Loucy (cell line): ENCODE measurements around the gene MACROD2.

ENCODE experiments used
- EZH2phosphoT487 ChIP-seq: fragments of 200-600 bp; IDR thresholded peaks from 2 replicates; pipeline ENCODE4 v1.6.1; 2018; ENCODE audit warnings: antibody characterized with exemption, mild to moderate bottlenecking, moderate library complexity, borderline replicate concordance
- TF ChIP-seq, protein P1 (sequence below): fragments of 200-600 bp; sonication (generic); conservative IDR thresholded peaks from 2 replicates; pipeline ENCODE4 v1.5.1; 2014; ENCODE audit warnings: mild to moderate bottlenecking, antibody characterized with exemption, low read length

- TF ChIP-seq, protein P1, sequence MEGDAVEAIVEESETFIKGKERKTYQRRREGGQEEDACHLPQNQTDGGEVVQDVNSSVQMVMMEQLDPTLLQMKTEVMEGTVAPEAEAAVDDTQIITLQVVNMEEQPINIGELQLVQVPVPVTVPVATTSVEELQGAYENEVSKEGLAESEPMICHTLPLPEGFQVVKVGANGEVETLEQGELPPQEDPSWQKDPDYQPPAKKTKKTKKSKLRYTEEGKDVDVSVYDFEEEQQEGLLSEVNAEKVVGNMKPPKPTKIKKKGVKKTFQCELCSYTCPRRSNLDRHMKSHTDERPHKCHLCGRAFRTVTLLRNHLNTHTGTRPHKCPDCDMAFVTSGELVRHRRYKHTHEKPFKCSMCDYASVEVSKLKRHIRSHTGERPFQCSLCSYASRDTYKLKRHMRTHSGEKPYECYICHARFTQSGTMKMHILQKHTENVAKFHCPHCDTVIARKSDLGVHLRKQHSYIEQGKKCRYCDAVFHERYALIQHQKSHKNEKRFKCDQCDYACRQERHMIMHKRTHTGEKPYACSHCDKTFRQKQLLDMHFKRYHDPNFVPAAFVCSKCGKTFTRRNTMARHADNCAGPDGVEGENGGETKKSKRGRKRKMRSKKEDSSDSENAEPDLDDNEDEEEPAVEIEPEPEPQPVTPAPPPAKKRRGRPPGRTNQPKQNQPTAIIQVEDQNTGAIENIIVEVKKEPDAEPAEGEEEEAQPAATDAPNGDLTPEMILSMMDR = no peak
- no peak for TF ChIP-seq EZH2phosphoT487
These were observed 494.2 kb downstream of the MACROD2 start for GRCh38 chr20:14489544-14489943.
